Measurements from ENCODE around the gene KCNK16.

The KCNK16 gene

DNA sequence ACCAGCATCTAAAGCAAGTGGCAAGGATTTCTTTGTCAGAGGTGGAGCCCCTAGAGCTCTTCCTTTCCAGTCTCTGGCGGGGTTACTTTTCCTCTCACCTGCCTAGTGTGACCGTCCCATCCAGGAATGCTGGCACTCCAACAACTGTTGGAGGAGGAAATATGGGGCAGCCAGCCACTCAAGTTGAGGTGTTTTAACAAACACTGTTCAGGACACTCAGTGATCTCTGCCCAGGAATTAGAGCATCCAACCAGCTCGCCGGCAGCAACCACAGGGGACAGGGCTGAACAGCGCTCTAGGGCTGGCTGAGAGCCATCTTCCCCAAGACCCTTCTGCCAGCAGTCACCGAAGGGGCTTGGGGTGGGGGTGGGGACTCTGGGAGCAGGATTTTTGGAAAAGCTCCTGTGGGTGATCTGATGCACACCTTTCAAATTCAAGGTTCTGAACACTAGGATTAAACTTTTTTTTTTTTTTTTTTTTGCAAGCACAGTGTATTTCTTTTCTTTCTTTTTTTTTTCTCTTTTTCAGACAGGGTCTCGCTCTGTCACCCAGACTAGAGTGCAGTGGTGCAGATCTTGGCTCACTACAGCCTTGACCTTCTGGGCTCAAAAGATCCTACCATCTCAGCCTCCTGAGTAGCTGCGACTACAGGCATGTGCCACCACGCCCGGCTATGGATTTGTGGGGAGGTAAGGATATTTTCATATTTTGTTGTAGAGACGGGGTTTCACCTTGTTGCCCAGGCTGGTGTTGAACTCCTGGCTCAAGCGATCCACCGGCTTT lies 28.4 kb upstream of the KCNK16 start:
- Histone ChIP-seq H3K9ac (ENCODE audit: low read depth, low read length, poor library complexity, severe bottlenecking) (no peak overlapping the region), H2AFZ (ENCODE audit: low read length) (no peak overlapping the region), H3K4me1 (ENCODE audit: insufficient read depth, low read length, poor library complexity, severe bottlenecking) (no peaks in the 10 kb centered on the region), H4K20me1 (ENCODE audit: insufficient read depth, low read length, poor library complexity, severe bottlenecking) (no peaks in the 10 kb centered on the region), H3K9me3 (ENCODE audit: insufficient read depth, low read depth, low read length) (no peaks in the 10 kb centered on the region), H3K27me3 (ENCODE audit: insufficient read depth, low read length, poor library complexity, severe bottlenecking) (no peaks in the 10 kb centered on the region), H3K79me2 (ENCODE audit: insufficient read depth, low read length) (no peaks in the 10 kb centered on the region), H3K9me2 (replicated peaks; ENCODE audit: low read depth, low read length) (no peaks in the 10 kb centered on the region), H3F3A (ENCODE audit: low read depth) (no peaks in the 10 kb centered on the region), H3K4me2 (ENCODE audit: low read depth, low read length, poor library complexity, severe bottlenecking) (no peak overlapping the region), H3K4me3 (ENCODE audit: low read length, poor library complexity, severe bottlenecking) (no peak overlapping the region), H3K36me3 (ENCODE audit: insufficient read depth, low read length) (no peaks in the 10 kb centered on the region)
- TF ChIP-seq EZH2phosphoT487 (IDR thresholded peaks at IDR 0.05; ENCODE audit: borderline replicate concordance), result no peak
- TF ChIP-seq, protein P1, sequence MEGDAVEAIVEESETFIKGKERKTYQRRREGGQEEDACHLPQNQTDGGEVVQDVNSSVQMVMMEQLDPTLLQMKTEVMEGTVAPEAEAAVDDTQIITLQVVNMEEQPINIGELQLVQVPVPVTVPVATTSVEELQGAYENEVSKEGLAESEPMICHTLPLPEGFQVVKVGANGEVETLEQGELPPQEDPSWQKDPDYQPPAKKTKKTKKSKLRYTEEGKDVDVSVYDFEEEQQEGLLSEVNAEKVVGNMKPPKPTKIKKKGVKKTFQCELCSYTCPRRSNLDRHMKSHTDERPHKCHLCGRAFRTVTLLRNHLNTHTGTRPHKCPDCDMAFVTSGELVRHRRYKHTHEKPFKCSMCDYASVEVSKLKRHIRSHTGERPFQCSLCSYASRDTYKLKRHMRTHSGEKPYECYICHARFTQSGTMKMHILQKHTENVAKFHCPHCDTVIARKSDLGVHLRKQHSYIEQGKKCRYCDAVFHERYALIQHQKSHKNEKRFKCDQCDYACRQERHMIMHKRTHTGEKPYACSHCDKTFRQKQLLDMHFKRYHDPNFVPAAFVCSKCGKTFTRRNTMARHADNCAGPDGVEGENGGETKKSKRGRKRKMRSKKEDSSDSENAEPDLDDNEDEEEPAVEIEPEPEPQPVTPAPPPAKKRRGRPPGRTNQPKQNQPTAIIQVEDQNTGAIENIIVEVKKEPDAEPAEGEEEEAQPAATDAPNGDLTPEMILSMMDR (conservative IDR thresholded peaks at IDR 0.05; ENCODE audit: low read length), result no peak

DNA sequence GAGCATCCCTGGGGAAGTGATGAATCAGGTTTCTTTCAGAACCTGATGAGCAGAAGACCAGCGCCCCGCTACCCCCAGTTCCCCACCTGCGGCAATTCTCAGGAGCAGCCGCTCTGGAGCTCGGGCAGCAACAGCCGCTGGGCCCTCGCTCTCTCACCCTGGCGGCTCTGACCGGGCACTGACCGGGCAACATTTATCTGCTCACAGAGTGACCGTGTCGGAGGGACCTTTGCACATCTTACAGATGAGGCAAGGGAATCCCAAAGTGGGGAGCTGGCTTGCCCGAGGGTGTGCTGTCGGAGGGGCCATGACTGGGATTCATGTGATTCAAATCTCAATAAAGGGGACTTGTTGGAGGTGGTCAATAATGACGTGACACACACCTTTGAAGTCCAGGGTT lies 26.2 kb upstream of the KCNK16 start:
- Histone ChIP-seq H4K20me1 (ENCODE audit: insufficient read depth, low read length, poor library complexity, severe bottlenecking) (no peaks in the 10 kb centered on the region), H2AFZ (ENCODE audit: low read length) (no peak overlapping the region), H3K79me2 (ENCODE audit: insufficient read depth, low read length) (no peaks in the 10 kb centered on the region), H3K4me3 (ENCODE audit: low read length, poor library complexity, severe bottlenecking) (no peak overlapping the region), H3K4me1 (ENCODE audit: insufficient read depth, low read length, poor library complexity, severe bottlenecking) (peaks cover under 1% of the 10 kb centered on the region), H3K9me3 (ENCODE audit: insufficient read depth, low read depth, low read length) (no peaks in the 10 kb centered on the region), H3K36me3 (ENCODE audit: insufficient read depth, low read length) (no peaks in the 10 kb centered on the region), H3K9ac (ENCODE audit: low read depth, low read length, poor library complexity, severe bottlenecking) (no peak overlapping the region), H3K27me3 (ENCODE audit: insufficient read depth, low read length, poor library complexity, severe bottlenecking) (no peaks in the 10 kb centered on the region), H3K9me2 (replicated peaks; ENCODE audit: low read depth, low read length) (no peaks in the 10 kb centered on the region), H3F3A (ENCODE audit: low read depth) (no peaks in the 10 kb centered on the region), H3K4me2 (ENCODE audit: low read depth, low read length, poor library complexity, severe bottlenecking) (no peak overlapping the region)
- TF ChIP-seq EZH2phosphoT487 (IDR thresholded peaks at IDR 0.05; ENCODE audit: borderline replicate concordance), result no peak

DNA sequence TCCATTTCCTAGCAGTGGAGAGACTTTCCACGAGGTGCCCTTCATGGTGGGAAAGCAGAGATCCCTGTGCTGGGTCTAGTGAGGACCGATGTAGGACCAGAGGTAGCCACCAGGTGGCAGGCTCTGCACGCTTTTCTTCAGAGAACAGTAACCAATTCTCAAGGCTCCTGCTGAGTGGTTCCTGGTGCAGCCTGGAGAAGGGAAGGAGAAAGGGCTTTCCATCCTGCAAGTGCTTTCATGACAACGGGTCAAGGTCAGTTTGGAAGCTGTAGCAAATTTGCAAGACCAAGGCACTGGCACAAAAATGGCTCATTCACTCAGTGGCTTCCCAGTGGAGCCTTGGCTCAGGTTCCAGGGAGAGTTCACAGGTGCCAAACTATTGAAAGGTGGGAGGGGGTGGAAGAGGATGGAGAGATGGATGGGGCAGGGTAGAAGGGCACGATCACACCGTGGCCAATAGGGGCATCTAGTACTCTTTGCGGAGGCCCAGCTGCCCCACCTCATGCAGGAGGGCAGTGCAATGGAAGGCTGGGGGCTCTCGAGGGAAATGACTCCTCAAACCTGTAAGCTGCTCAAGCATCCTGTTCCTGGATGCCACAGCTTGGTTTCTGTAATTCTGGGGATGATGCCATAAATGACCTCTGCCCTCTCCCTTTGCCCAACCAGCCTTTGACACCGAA lies 25.5 kb upstream of the KCNK16 start:
- H3K4me3 ChIP-seq (ENCODE audit: low read length, poor library complexity, severe bottlenecking), result no peak overlapping the region
- no peaks in the 10 kb centered on the region for H3K79me2 ChIP-seq (ENCODE audit: insufficient read depth, low read length)
- no peak overlapping the region for H3K4me2 ChIP-seq (ENCODE audit: low read depth, low read length, poor library complexity, severe bottlenecking)
- H2AFZ ChIP-seq (ENCODE audit: low read length), result no peak overlapping the region
- no peaks in the 10 kb centered on the region for H3K36me3 ChIP-seq (ENCODE audit: insufficient read depth, low read length)
- no peaks in the 10 kb centered on the region for H3K27me3 ChIP-seq (ENCODE audit: insufficient read depth, low read length, poor library complexity, severe bottlenecking)
- no peak overlapping the region for H3K9ac ChIP-seq (ENCODE audit: low read depth, low read length, poor library complexity, severe bottlenecking)
- peaks cover 8% of the 10 kb centered on the region for H3K4me1 ChIP-seq (ENCODE audit: insufficient read depth, low read length, poor library complexity, severe bottlenecking)
- no peaks in the 10 kb centered on the region for H3F3A ChIP-seq (ENCODE audit: low read depth)
- H3K9me2 ChIP-seq (replicated peaks; ENCODE audit: low read depth, low read length), result no peaks in the 10 kb centered on the region
- H4K20me1 ChIP-seq (ENCODE audit: insufficient read depth, low read length, poor library complexity, severe bottlenecking), result no peaks in the 10 kb centered on the region
- TF ChIP-seq, protein P1 (conservative IDR thresholded peaks at IDR 0.05; ENCODE audit: low read length), result peak; percentile 89
- no peak for TF ChIP-seq EZH2phosphoT487 (IDR thresholded peaks at IDR 0.05; ENCODE audit: borderline replicate concordance)
- no peaks in the 10 kb centered on the region for H3K9me3 ChIP-seq (ENCODE audit: insufficient read depth, low read depth, low read length)

Measured in Loucy (cell line).